OCI-LY3 (cell line): ENCODE data around the gene CTNS.

Source experiments
- H2AFZ ChIP-seq: fragments of 200-600, 300-600 bp; shearing (Covaris generic); 2 replicates; pipeline ENCODE4 v1.6.0; 2014; ENCODE audit warnings: antibody characterized with exemption, low read depth, low read length
- H3K27ac ChIP-seq: fragments of 200-600, 300-600 bp; sonication (generic); 2 replicates; pipeline ENCODE4 v1.5.1; 2014; ENCODE audit warnings: mild to moderate bottlenecking, low read length, moderate library complexity, mixed read lengths
- H3K27me3 ChIP-seq: fragments of 200-600, 300-600 bp; sonication (generic); 2 replicates; pipeline ENCODE4 v1.6.1; 2014; ENCODE audit warnings: low read depth, low read length, mixed read lengths
- H3K36me3 ChIP-seq: fragments of 200-600, 300-600 bp; sonication (generic); replicated peaks from 2 replicates; pipeline ENCODE3; 2014; ENCODE audit warnings: low read depth, low read length, mixed read lengths
- H3K4me1 ChIP-seq: fragments of 300-600, 200-600 bp; sonication (generic); 2 replicates; pipeline ENCODE4 v1.6.1; 2014; ENCODE audit warnings: low read length, mixed read lengths
- H3K4me2 ChIP-seq: fragments of 200-600, 300-600 bp; sonication (generic); 2 replicates; pipeline ENCODE4 v1.6.1; 2014; ENCODE audit warnings: low read length, mixed read lengths
- H3K4me3 ChIP-seq: fragments of 300-600, 200-600 bp; sonication (generic); 2 replicates; pipeline ENCODE4 v1.5.1; 2014; ENCODE audit warnings: antibody characterized with exemption, mild to moderate bottlenecking, low read length, moderate library complexity
- H3K79me2 ChIP-seq: fragments of 300-600, 200-600 bp; shearing (Covaris generic); 2 replicates; pipeline ENCODE4 v1.6.1; 2014; ENCODE audit warnings: mild to moderate bottlenecking, low read length, mixed read lengths
- H3K9ac ChIP-seq: fragments of 300-600, 200-600 bp; shearing (Covaris generic); 2 replicates; pipeline ENCODE4 v1.6.0; 2014; ENCODE audit warnings: mild to moderate bottlenecking, low read length, moderate library complexity
- H3K9me3 ChIP-seq: fragments of 200-600, 300-600 bp; shearing (Covaris generic); 2 replicates; pipeline ENCODE4 v1.6.1; 2014; ENCODE audit warnings: low read length, mixed read lengths; ENCODE audit not compliant: insufficient read depth
- H4K20me1 ChIP-seq: fragments of 200-600, 300-600 bp; sonication (generic); 2 replicates; pipeline ENCODE4 v1.6.1; 2016; ENCODE audit warnings: low read length, mixed read lengths; ENCODE audit not compliant: insufficient read depth
- EZH2phosphoT487 ChIP-seq: fragments of 200-600 bp; shearing (Covaris generic); IDR thresholded peaks from 2 replicates; pipeline ENCODE4 v1.6.1; 2018; ENCODE audit warnings: antibody characterized with exemption, mixed run types, low read depth
- TF ChIP-seq, protein P1 (sequence below): fragments of 200-600, 300-600 bp; sonication (generic); IDR thresholded peaks from 2 replicates; pipeline ENCODE4 v1.5.1; 2014; ENCODE audit warnings: antibody characterized with exemption, low read length, low read depth

The CTNS gene

DNA sequence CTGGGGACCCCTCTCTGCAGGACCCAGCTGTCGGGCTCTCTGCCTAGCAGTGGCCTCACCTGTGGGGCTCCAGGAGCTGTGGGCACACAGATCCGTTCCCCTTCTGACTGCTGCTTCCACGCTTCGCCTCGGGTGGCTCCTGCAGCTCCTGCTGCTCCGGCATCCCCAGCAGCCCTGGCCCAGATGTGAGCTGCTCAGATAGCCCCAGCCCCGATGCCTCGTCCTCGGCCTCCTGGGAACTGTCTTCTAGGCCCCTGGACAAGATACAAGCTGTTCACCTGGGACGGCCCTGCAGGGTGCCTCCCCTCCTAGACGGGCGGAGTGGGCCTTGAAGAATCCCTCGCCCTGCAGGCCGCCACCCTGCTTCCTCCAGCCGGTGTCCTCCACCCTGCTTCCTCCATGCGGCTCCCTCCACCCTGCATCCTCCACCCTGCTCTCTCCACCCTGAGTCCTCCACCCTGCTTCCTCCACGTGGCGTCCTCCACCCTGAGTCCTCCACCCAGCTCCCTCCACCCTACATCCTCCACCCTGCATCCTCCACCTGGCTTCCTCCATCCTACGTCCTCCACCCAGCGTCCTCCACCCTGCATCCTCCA is 43.1 kb downstream of the CTNS start:
- no peak overlapping the region for H3K4me3 ChIP-seq
- H3K9ac ChIP-seq: no peak overlapping the region
- no peak overlapping the region for H3K4me2 ChIP-seq
- peaks cover 3% of the 10 kb centered on the region for H3K4me1 ChIP-seq
- no peak for TF ChIP-seq EZH2phosphoT487
- TF ChIP-seq, protein P1, sequence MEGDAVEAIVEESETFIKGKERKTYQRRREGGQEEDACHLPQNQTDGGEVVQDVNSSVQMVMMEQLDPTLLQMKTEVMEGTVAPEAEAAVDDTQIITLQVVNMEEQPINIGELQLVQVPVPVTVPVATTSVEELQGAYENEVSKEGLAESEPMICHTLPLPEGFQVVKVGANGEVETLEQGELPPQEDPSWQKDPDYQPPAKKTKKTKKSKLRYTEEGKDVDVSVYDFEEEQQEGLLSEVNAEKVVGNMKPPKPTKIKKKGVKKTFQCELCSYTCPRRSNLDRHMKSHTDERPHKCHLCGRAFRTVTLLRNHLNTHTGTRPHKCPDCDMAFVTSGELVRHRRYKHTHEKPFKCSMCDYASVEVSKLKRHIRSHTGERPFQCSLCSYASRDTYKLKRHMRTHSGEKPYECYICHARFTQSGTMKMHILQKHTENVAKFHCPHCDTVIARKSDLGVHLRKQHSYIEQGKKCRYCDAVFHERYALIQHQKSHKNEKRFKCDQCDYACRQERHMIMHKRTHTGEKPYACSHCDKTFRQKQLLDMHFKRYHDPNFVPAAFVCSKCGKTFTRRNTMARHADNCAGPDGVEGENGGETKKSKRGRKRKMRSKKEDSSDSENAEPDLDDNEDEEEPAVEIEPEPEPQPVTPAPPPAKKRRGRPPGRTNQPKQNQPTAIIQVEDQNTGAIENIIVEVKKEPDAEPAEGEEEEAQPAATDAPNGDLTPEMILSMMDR: no peak
- H3K79me2 ChIP-seq: no peaks in the 10 kb centered on the region
- H3K9me3 ChIP-seq: no peaks in the 10 kb centered on the region
- H3K27ac ChIP-seq: no peak overlapping the region
- H4K20me1 ChIP-seq: no peaks in the 10 kb centered on the region
- no peaks in the 10 kb centered on the region for H3K27me3 ChIP-seq
- H3K36me3 ChIP-seq: peaks cover 5% of the 10 kb centered on the region
- H2AFZ ChIP-seq: no peak overlapping the region

GRCh38 chr17:3681057-3681456 is 44.5 kb downstream of the CTNS start:
- Histone ChIP-seq H3K9ac (no peak overlapping the region), H3K79me2 (no peaks in the 10 kb centered on the region), H3K4me2 (no peak overlapping the region), H4K20me1 (no peaks in the 10 kb centered on the region), H3K27ac (no peak overlapping the region), H3K4me3 (no peak overlapping the region), H3K9me3 (no peaks in the 10 kb centered on the region), H3K27me3 (no peaks in the 10 kb centered on the region), H2AFZ (no peak overlapping the region), H3K4me1 (peaks cover 3% of the 10 kb centered on the region), H3K36me3 (peaks cover 5% of the 10 kb centered on the region)
- TF ChIP-seq EZH2phosphoT487: no peak
- TF ChIP-seq, protein P1: no peak

DNA sequence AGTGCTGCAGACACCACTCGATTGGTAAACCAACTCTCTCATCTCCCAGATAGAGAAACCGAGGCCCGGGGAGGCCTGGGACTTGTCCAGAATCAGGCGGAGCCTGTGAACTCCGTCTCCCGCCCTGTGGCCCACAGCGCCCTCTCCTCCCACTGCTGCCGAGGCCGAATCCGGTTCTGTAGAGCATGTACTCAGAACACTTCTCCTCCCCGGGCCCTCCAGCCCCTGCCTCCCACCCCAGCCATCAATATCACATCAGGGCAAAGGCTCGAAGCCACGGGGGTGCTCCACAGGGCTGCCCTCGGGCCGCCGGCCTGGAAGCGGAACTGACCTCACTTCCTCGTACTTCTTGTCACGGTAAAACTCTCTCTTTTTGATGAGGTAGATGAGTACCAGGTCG is 45.0 kb downstream of the CTNS start:
- no peak overlapping the region for H3K27ac ChIP-seq
- no peak overlapping the region for H3K9ac ChIP-seq
- no peak overlapping the region for H3K4me3 ChIP-seq
- H3K4me1 ChIP-seq: peaks cover 3% of the 10 kb centered on the region
- H3K4me2 ChIP-seq: no peak overlapping the region
- no peak for TF ChIP-seq EZH2phosphoT487
- no peak overlapping the region for H2AFZ ChIP-seq
- H3K36me3 ChIP-seq: peaks cover 5% of the 10 kb centered on the region
- H3K27me3 ChIP-seq: no peaks in the 10 kb centered on the region
- H4K20me1 ChIP-seq: no peaks in the 10 kb centered on the region
- no peaks in the 10 kb centered on the region for H3K79me2 ChIP-seq
- no peaks in the 10 kb centered on the region for H3K9me3 ChIP-seq

DNA sequence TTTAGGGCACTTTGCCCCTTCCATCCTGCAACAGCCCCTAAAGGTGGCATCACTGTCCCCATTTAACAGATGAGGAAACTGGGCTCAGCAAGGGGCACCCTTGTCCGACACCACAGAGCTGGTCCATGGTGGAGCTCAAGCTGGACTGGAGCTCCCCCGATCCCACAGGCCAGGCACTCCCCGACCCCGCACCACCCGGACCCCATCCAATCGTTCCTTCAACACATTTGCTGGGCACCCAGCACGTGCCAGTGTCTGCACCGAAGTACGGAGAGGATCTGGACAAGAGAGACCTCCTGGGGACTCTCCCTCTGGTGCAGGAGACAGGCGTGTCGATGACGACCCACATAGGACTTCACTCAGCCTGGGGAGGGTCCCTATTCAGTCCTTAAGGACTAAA is 45.5 kb downstream of the CTNS start:
- TF ChIP-seq, protein P1: no peak
- TF ChIP-seq EZH2phosphoT487: no peak
- no peak overlapping the region for H3K9ac ChIP-seq
- no peaks in the 10 kb centered on the region for H4K20me1 ChIP-seq
- H2AFZ ChIP-seq: no peak overlapping the region
- no peak overlapping the region for H3K4me3 ChIP-seq
- H3K4me2 ChIP-seq: no peak overlapping the region
- H3K9me3 ChIP-seq: no peaks in the 10 kb centered on the region
- H3K36me3 ChIP-seq: peaks cover 5% of the 10 kb centered on the region
- no peak overlapping the region for H3K27ac ChIP-seq
- no peaks in the 10 kb centered on the region for H3K27me3 ChIP-seq
- H3K4me1 ChIP-seq: peaks cover 3% of the 10 kb centered on the region
- no peaks in the 10 kb centered on the region for H3K79me2 ChIP-seq
